RWPE1 (cell line): ENCODE data around the gene GAP43.

Experiments
- CTCF ChIA-PET: fragments of 350-600 bp; sonication (Branson Sonifier 250); formaldehyde crosslinking; extraction: SDS; loops from one replicate; lab custom pipeline; 2021; lab: Yijun Ruan, JAX
- POLR2A ChIA-PET: fragments of 400-600 bp; formaldehyde crosslinking; extraction: SDS; loops from one replicate; lab custom pipeline; 2020; ENCODE audit warnings: antibody characterized with exemption; ENCODE audit not compliant: low non-redundant PET; lab: Yijun Ruan, JAX
- DNase-seq: peaks from one replicate; pipeline ENCODE4 v3.0.0; 2012; ENCODE audit warnings: low spot score
- H3K27ac ChIP-seq: fragments of 450-650 bp; 2 replicates; pipeline ENCODE4 v1.5.1; 2017
- TF ChIP-seq, protein P1 (sequence below): fragments of 450-650 bp; conservative IDR thresholded peaks from 2 replicates; pipeline ENCODE4 v1.5.1; 2017; ENCODE audit warnings: low read depth, mild to moderate bottlenecking

The GAP43 gene

DNA sequence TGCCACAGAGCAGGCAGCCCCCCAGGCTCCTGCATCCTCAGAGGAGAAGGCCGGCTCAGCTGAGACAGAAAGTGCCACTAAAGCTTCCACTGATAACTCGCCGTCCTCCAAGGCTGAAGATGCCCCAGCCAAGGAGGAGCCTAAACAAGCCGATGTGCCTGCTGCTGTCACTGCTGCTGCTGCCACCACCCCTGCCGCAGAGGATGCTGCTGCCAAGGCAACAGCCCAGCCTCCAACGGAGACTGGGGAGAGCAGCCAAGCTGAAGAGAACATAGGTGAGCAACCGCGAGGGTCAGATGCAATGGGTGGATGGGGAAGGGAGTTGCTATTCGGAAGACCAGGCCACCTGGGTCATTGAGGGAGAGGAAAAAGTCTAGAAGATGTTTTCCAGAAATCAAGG lies 53.0 kb downstream of the GAP43 start:
- CTCF ChIA-PET = interaction anchor here (0.7 kb wide), 1 partner anchor 475 kb away, joined by 3 read pairs; no protein-coding TSS in a partner anchor
- no peak overlapping the region for H3K27ac ChIP-seq
- TF ChIP-seq, protein P1, sequence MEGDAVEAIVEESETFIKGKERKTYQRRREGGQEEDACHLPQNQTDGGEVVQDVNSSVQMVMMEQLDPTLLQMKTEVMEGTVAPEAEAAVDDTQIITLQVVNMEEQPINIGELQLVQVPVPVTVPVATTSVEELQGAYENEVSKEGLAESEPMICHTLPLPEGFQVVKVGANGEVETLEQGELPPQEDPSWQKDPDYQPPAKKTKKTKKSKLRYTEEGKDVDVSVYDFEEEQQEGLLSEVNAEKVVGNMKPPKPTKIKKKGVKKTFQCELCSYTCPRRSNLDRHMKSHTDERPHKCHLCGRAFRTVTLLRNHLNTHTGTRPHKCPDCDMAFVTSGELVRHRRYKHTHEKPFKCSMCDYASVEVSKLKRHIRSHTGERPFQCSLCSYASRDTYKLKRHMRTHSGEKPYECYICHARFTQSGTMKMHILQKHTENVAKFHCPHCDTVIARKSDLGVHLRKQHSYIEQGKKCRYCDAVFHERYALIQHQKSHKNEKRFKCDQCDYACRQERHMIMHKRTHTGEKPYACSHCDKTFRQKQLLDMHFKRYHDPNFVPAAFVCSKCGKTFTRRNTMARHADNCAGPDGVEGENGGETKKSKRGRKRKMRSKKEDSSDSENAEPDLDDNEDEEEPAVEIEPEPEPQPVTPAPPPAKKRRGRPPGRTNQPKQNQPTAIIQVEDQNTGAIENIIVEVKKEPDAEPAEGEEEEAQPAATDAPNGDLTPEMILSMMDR = no peak
- POLR2A ChIA-PET = no interaction called here
- DNase-seq = no peak

DNA sequence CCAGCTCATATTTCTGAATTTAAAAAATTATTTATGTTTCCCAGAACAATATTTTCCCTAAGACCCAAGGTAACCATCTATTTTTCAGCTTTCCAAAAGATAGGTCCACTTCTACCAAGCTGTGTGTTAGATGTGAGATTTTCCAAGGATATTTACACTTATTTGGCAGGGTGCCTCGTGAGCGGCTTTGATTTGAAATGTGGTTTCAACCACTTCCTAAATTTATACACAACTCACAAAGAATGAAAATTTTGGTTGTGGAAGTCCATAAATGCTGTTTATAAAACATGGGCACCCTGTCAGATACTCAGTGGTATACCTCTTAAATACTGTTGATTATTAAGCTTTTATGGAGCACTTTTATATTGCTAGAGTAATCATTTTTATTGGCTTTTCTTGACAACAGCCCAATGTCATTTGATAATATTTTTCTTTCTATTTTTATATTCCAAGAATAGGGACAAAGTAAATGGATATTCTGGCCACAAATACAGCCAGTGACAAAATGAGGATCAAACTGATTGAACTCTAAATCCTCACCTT lies 57.6 kb downstream of the GAP43 start:
- DNase-seq = no peak
- no peak overlapping the region for H3K27ac ChIP-seq
- POLR2A ChIA-PET = no interaction called here
- TF ChIP-seq, protein P1 = no peak
- CTCF ChIA-PET = interaction anchor here (0.6 kb wide), 1 partner anchor 9 kb away, joined by 4 read pairs; no protein-coding TSS in a partner anchor

DNA sequence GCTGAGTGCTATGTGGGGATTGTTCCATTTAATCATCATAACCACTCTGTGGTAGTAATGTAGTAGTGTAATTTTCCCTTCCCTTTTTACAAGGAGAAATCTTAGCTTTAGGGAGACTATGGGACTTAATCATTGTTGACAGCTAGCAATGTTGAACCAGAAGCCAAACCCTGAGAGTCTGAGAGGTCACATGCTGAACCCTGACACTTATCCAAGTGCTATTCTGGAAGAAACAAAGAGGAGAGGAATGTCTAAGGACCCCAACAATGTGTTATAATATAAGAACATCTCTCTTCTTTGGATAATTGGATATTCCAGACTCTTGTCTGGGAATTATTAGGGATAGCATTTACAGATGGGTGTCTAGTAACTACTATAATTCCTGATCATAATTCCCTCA lies 58.4 kb downstream of the GAP43 start:
- no peak for DNase-seq

GRCh38 chr3:115683305-115683704 lies 60.0 kb downstream of the GAP43 start:
- no peak for DNase-seq
- CTCF ChIA-PET = no interaction called here
- TF ChIP-seq, protein P1 = no peak
- POLR2A ChIA-PET = no interaction called here
- no peak overlapping the region for H3K27ac ChIP-seq

More for the DNA sequence above, 58.4 kb downstream of the GAP43 start:
- no peak overlapping the region for H3K27ac ChIP-seq
- TF ChIP-seq, protein P1 = no peak
- CTCF ChIA-PET = interaction anchor here (0.6 kb wide), 1 partner anchor 10 kb away, joined by 4 read pairs; no protein-coding TSS in a partner anchor
- POLR2A ChIA-PET = no interaction called here

GRCh38 chr3:115683773-115684172 lies 60.5 kb downstream of the GAP43 start:
- TF ChIP-seq, protein P1 = no peak
- no peak for DNase-seq
- no peak overlapping the region for H3K27ac ChIP-seq
- POLR2A ChIA-PET = no interaction called here
- CTCF ChIA-PET = no interaction called here

- ChIA-PET POLR2A (no interaction called here), CTCF (no interaction called here)
- DNase-seq = no peak
- no peak overlapping the region for H3K27ac ChIP-seq
- TF ChIP-seq, protein P1 = no peak
Measured at GRCh38 chr3:115685097-115685496, 61.8 kb downstream of the GAP43 start.
